Measurements from ENCODE around the gene NAV3.

Gene NAV3

DNA sequence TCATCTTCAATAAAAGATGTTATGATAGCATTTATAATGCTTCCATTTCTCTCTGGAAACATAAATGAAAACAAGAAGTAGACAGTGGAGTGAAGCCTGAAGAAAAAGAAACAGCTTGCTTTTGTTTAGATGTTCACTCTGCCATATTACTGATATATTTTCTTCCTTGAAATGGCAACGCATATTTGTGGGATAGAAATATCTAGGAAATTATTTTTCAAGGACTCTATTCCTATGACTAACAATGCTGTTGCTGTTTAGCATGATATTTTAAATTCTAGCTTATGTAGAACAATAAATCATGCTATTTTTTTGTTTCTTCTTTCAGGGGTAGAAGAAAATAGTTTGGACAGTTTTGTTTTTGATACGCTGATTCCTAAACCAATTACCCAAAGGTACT lies 359.0 kb downstream of the NAV3 start:
- TF ChIP-seq ZNF274 (IDR thresholded peaks at IDR 0.05; ENCODE audit: low read depth, low read length) = no peak
- no peak overlapping the region for H3K4me3 ChIP-seq (ENCODE audit: low read length)

GRCh38 chr12:78191611-78192010 lies 360.9 kb downstream of the NAV3 start:
- H3K4me3 ChIP-seq (ENCODE audit: low read length) = no peak overlapping the region
- no peak for TF ChIP-seq ZNF274 (IDR thresholded peaks at IDR 0.05; ENCODE audit: low read depth, low read length)

DNA sequence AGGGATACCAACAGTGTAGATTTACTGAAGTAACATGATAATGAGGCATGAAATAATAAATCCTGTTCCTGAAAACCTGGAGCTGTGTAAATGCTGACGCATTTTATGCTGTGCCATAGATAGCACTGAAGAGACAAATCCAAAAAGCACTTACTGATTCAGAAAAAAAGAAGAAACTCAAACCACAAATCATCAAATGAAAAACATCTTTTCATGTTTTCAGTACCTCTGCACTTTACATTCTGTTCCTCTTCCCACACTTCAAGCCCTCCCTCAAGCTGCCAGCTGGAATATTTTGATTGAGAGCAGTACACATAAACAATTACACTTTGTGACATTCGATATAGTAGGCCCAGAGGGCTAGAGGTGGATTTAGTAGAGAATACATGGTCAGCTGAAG lies 362.3 kb downstream of the NAV3 start:
- no peak overlapping the region for H3K4me3 ChIP-seq (ENCODE audit: low read length)
- no peak for TF ChIP-seq ZNF274 (IDR thresholded peaks at IDR 0.05; ENCODE audit: low read depth, low read length)

GRCh38 chr12:78194448-78194847 lies 363.8 kb downstream of the NAV3 start:
- no peak overlapping the region for H3K4me3 ChIP-seq (ENCODE audit: low read length)
- no peak for TF ChIP-seq ZNF274 (IDR thresholded peaks at IDR 0.05; ENCODE audit: low read depth, low read length)

- no peak for TF ChIP-seq ZNF274 (IDR thresholded peaks at IDR 0.05; ENCODE audit: low read depth, low read length)
Observed at GRCh38 chr12:78198896-78199295, 368.2 kb downstream of the NAV3 start.

DNA sequence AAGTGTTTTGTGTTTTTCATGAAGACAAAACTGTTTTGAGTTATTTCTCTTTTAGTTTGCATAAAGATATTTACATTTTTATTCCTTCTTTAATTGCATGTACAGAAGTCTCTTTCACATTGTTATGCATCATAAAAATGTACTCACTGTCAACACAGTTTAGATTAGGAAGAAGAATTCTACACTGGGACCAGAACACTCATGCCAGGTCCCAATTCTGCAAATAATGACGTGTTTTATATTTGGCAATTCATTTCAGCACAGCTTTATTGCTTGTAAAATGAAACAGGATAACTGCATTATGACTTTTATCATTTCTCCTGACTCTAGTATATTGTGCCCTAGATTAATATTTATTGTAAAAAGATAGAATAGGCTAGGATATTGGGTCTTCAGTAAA lies 369.2 kb downstream of the NAV3 start:
- no peak for TF ChIP-seq ZNF274 (IDR thresholded peaks at IDR 0.05; ENCODE audit: low read depth, low read length)

More at GRCh38 chr12:78198896-78199295, 368.2 kb downstream of the NAV3 start:
- H3K4me3 ChIP-seq (ENCODE audit: low read length) = no peak overlapping the region

DNA sequence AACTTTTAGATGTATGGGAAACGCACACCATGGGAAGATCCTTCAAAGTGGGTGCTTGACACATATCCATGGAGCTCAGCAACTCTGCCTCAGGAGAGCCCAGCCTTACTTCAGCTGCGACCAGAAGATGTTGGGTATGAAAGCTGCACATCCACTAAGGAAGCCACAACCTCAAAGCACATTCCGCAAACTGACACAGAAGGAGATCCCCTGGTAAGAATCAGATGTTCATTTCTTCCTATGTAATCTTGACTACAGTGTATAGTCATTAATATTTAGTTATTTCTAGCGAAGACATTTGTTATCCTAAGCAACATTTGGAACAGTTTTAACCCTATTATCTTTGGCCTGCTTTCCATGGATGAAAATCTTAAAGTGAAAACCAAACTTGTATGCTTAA lies 374.2 kb downstream of the NAV3 start:
- TF ChIP-seq ZNF274 (IDR thresholded peaks at IDR 0.05; ENCODE audit: low read depth, low read length) = no peak
- H3K4me3 ChIP-seq (ENCODE audit: low read length) = no peak overlapping the region

More for the DNA sequence above, 369.2 kb downstream of the NAV3 start:
- no peak overlapping the region for H3K4me3 ChIP-seq (ENCODE audit: low read length)

GRCh38 chr12:78208092-78208491 lies 377.4 kb downstream of the NAV3 start:
- TF ChIP-seq ZNF274 (IDR thresholded peaks at IDR 0.05; ENCODE audit: low read depth, low read length) = no peak

DNA sequence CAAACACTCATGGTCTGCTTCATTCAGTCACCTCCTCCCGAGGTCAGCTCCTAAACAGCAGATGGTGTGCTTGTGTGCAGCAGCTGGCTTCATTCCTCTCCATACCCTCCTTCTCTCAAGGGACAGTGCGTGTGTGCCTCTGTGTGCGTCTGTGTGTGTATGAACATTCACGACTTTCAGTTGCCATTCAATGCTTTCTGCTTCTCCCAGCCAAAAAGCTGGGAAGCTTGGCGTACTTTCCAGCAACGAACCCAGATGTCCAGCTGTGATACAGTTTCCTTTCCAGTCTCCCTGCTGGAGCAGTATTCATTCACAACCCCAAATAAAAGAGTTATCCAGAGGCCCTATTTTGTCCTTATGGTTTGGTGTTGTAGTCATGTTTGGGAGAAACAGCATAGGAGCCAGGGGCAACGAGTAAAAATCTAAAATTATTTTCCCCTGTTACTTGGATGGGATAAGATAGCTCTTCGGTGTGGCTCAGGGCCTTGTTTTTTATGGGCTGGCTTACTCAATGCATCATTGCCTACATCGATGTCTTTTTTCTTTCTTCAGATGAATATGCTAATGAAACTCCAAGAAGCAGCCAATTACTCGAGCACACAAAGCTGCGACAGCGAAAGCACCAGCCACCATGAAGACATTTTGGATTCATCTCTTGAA lies 379.3 kb downstream of the NAV3 start:
- no peak for TF ChIP-seq ZNF274 (IDR thresholded peaks at IDR 0.05; ENCODE audit: low read depth, low read length)
- no peak overlapping the region for H3K4me3 ChIP-seq (ENCODE audit: low read length)

More at GRCh38 chr12:78208092-78208491, 377.4 kb downstream of the NAV3 start:
- no peak overlapping the region for H3K4me3 ChIP-seq (ENCODE audit: low read length)

DNA sequence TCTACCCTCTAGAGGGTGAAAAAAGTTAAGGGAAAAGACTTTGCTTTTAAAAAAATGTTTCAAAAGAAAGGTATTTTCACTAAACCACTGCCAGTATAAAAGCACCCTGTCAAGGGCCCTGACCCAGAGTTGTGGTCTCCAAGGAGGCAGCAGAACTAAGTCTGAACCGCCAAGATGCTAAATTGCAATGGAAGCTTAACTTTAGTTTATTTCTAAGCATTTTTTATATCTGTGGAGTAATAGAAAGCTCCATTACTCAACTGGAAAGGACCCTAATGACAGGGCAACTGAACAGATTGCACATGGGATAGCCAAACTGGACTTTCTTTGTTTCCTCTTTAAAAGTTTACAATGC lies 379.8 kb downstream of the NAV3 start:
- no peak for TF ChIP-seq ZNF274 (IDR thresholded peaks at IDR 0.05; ENCODE audit: low read depth, low read length)
- no peak overlapping the region for H3K4me3 ChIP-seq (ENCODE audit: low read length)

GRCh38 chr12:78210894-78211302 lies 380.2 kb downstream of the NAV3 start:
- no peak overlapping the region for H3K4me3 ChIP-seq (ENCODE audit: low read length)
- TF ChIP-seq ZNF274 (IDR thresholded peaks at IDR 0.05; ENCODE audit: low read depth, low read length) = no peak

GRCh38 chr12:78220811-78221210 lies 390.1 kb downstream of the NAV3 start:
- H3K4me3 ChIP-seq (ENCODE audit: low read length) = no peak overlapping the region
- no peak for TF ChIP-seq ZNF274 (IDR thresholded peaks at IDR 0.05; ENCODE audit: low read depth, low read length)

DNA sequence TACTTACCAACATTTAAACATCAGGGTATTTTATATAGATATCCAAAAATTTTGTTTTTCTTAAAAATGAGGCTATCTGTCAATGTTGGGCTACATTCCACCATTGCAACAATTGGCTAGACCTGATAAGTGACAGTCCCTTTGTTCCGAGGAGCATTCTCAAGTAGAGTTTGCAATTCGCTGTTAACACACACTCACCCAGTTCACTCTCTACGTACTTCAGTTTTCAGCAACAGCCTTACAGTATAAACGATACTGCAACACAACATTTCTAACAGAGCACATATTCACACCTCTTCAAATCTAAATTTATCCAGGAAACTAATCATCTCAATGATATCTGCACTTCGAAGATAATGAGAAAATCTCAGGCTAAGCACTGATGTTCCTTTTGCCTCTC lies 393.5 kb downstream of the NAV3 start:
- no peak for TF ChIP-seq ZNF274 (IDR thresholded peaks at IDR 0.05; ENCODE audit: low read depth, low read length)
- H3K4me3 ChIP-seq (ENCODE audit: low read length) = no peak overlapping the region

GRCh38 chr12:78226763-78227162 lies 396.1 kb downstream of the NAV3 start:
- no peak for TF ChIP-seq ZNF274 (IDR thresholded peaks at IDR 0.05; ENCODE audit: low read depth, low read length)
- no peak overlapping the region for H3K4me3 ChIP-seq (ENCODE audit: low read length)

- TF ChIP-seq ZNF274 (IDR thresholded peaks at IDR 0.05; ENCODE audit: low read depth, low read length) = no peak
- H3K4me3 ChIP-seq (ENCODE audit: low read length) = no peak overlapping the region
Observed at GRCh38 chr12:78229591-78230101, 399.0 kb downstream of the NAV3 start.

DNA sequence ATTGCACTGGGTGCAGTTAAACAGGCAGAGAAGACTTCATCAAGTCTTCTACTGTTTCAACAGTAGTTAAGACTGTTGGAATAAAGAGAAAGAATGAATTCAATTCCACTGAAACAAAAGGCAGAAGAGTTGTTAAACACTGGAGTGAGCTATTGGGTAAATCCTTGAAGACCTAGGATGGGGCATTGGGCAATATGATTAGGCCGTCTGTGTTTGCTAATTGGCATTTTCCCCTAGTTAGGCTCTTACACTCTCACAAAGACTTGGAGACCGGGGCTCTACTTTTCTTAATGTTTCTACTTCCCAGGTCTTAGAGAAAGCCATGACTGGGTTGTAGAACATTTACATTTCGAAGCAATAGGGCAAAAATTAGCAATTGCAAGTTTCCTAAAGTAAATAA lies 402.1 kb downstream of the NAV3 start:
- H3K4me3 ChIP-seq (ENCODE audit: low read length) = no peak overlapping the region
- no peak for TF ChIP-seq ZNF274 (IDR thresholded peaks at IDR 0.05; ENCODE audit: low read depth, low read length)

Data from GM08714 (cell line).